MCF 10A (cell line): ENCODE results near the gene PSMA1. TPM values are rescaled to one million over a fixed set of nuclear protein-coding genes. Genes with fewer than 3 reads are reported as not detected.
A peak's percentile ranks its signal among the peaks of the same experiment; 100 is the strongest.

ENCODE experiments used
- BruUV-seq: library from RNA; stranded (reverse); fragments of 400-500 nt; replicated peaks from 2 replicates; lab custom pipeline; 2021; lab: Mats Ljungman, UMichigan
- CTCF ChIA-PET: fragments of 300-600 bp; sonication (Branson Sonifier 250); formaldehyde crosslinking; extraction: SDS; loops from one replicate; lab custom pipeline; 2021; ENCODE audit warnings: antibody characterized with exemption, inconsistent platforms; lab: Yijun Ruan, JAX
- POLR2A ChIA-PET: fragments of 300-600, 350-650 bp; sonication (Branson Sonifier 250); formaldehyde crosslinking; extraction: SDS; loops from one replicate; lab custom pipeline; 2020; ENCODE audit warnings: antibody characterized with exemption, inconsistent platforms; lab: Yijun Ruan, JAX
- DNase-seq: peaks from one replicate; pipeline ENCODE4 v3.0.0-alpha.2; 2018; ENCODE audit not compliant: unreplicated experiment
- H3K27ac Mint-ChIP-seq: one replicate; pipeline ENCODE4 v1.8.0; 2022; ENCODE audit warnings: mild to moderate bottlenecking, low read depth, mixed read lengths; ENCODE audit not compliant: unreplicated experiment
- H3K27me3 Mint-ChIP-seq: one replicate; pipeline ENCODE4 v1.8.0; 2022; ENCODE audit warnings: mixed read lengths; ENCODE audit not compliant: insufficient read depth, unreplicated experiment
- H3K36me3 Mint-ChIP-seq: one replicate; pipeline ENCODE4 v1.8.0; 2022; ENCODE audit warnings: mild to moderate bottlenecking, moderate library complexity, mixed read lengths; ENCODE audit not compliant: insufficient read depth, unreplicated experiment
- H3K4me1 Mint-ChIP-seq: one replicate; pipeline ENCODE4 v1.8.0; 2022; ENCODE audit warnings: mixed read lengths; ENCODE audit not compliant: insufficient read depth, unreplicated experiment
- H3K4me3 Mint-ChIP-seq: one replicate; pipeline ENCODE4 v1.8.0; 2022; ENCODE audit warnings: mild to moderate bottlenecking, moderate library complexity, mixed read lengths; ENCODE audit not compliant: unreplicated experiment
- H3K9me3 Mint-ChIP-seq: one replicate; pipeline ENCODE4 v1.8.0; 2022; ENCODE audit warnings: mixed read lengths; ENCODE audit not compliant: unreplicated experiment
- CTCF ChIP-seq: fragments of 200-600 bp; IDR thresholded peaks from one replicate; pipeline ENCODE4 v1.8.0; 2022; ENCODE audit warnings: antibody characterized with exemption, mild to moderate bottlenecking; ENCODE audit not compliant: unreplicated experiment
- intact Hi-C: fragments of 100-400 bp; cut with micrococcal nuclease; formaldehyde crosslinking; loops from 2 replicates; pipeline ENCODE4 v1.14.1; 2022
- total RNA-seq: library from RNA; stranded (reverse); gene quantifications from 2 replicates; pipeline ENCODE4 v1.2.3, GENCODE V29; 2022

Gene PSMA1
- total RNA-seq, 1 experiment from 2014 or later, result 202 TPM

- intact Hi-C loops, result no loop called here
- TF ChIP-seq CTCF, result no peak
- no peaks in the 10 kb centered on the region for H3K27me3 Mint-ChIP-seq
- POLR2A ChIA-PET, result interaction anchor here (0.9 to 3.2 kb wide), 9 partner anchors 10 to 709 kb away, joined by 3 to 43 read pairs (median 4); partner anchors contain the start of gene PSMA1
- H3K9me3 Mint-ChIP-seq, result no peaks in the 10 kb centered on the region
- CTCF ChIA-PET, result interaction anchor here (0.6 to 1.3 kb wide), 3 partner anchors 12 to 96 kb away, joined by 3 to 4 read pairs (median 3); no protein-coding TSS in a partner anchor
- H3K4me1 Mint-ChIP-seq, result peaks cover 28% of the 10 kb centered on the region
- peaks cover 64% of the 10 kb centered on the region for H3K36me3 Mint-ChIP-seq
- DNase-seq, result peak; percentile 28
- peak overlapping the region; percentile 76 for H3K4me3 Mint-ChIP-seq
- TSS peak; percentile 31 for BruUV-seq
- H3K27ac Mint-ChIP-seq, result peak overlapping the region; percentile 95
These were observed 21.0 kb downstream of the PSMA1 start for GRCh38 chr11:14499178-14499559.

GRCh38 chr11:14480716-14481115, 39.5 kb downstream of the PSMA1 start:
- H3K27ac Mint-ChIP-seq, result peak overlapping the region; percentile 57
- no TSS peak for BruUV-seq
- H3K9me3 Mint-ChIP-seq, result no peaks in the 10 kb centered on the region
- POLR2A ChIA-PET, result interaction anchor here (0.7 to 2.1 kb wide), 6 partner anchors 9 to 39 kb away, joined by 3 to 10 read pairs (median 4); no protein-coding TSS in a partner anchor
- H3K4me3 Mint-ChIP-seq, result no peak overlapping the region
- H3K27me3 Mint-ChIP-seq, result no peaks in the 10 kb centered on the region
- intact Hi-C loops, result no loop called here
- H3K36me3 Mint-ChIP-seq, result peaks cover 99% of the 10 kb centered on the region
- TF ChIP-seq CTCF, result no peak
- CTCF ChIA-PET, result interaction anchor here (0.6 to 1.8 kb wide), 5 partner anchors 24 to 97 kb away, joined by 3 to 5 read pairs (median 3); no protein-coding TSS in a partner anchor
- DNase-seq, result no peak
- H3K4me1 Mint-ChIP-seq, result peaks cover 6% of the 10 kb centered on the region

DNA sequence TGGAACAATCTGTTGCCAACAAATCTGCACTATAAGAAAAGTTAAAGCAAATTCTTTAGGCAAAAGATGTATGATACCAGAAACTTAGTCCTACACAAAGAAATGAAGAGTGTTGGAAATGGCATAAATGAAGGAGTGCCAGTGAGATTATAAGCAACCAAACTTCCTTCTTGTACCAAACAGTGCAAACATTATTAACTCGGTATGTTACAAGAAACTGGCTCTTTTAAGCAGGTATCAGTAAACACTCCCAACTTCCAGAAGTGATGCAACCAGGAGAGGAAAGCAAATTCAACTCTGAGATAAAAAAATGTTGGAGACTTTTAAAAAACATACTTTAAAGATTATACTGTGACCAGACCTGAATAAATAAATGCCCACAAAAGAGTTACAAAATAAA, 49.1 kb downstream of the PSMA1 start:
- Mint-ChIP-seq H3K4me3 (no peak overlapping the region), H3K4me1 (no peaks in the 10 kb centered on the region), H3K36me3 (peaks cover 79% of the 10 kb centered on the region), H3K27ac (no peak overlapping the region), H3K9me3 (no peaks in the 10 kb centered on the region), H3K27me3 (no peaks in the 10 kb centered on the region)
- BruUV-seq, result no TSS peak
- CTCF ChIA-PET, result interaction anchor here (1.0 to 1.2 kb wide), 2 partner anchors 16 to 171 kb away, joined by 7 read pairs; no protein-coding TSS in a partner anchor
- no peak for DNase-seq
- POLR2A ChIA-PET, result interaction anchor here (0.6 kb wide), 1 partner anchor 29 kb away, joined by 3 read pairs; no protein-coding TSS in a partner anchor
- intact Hi-C loops, result no loop called here
- TF ChIP-seq CTCF, result no peak

DNA sequence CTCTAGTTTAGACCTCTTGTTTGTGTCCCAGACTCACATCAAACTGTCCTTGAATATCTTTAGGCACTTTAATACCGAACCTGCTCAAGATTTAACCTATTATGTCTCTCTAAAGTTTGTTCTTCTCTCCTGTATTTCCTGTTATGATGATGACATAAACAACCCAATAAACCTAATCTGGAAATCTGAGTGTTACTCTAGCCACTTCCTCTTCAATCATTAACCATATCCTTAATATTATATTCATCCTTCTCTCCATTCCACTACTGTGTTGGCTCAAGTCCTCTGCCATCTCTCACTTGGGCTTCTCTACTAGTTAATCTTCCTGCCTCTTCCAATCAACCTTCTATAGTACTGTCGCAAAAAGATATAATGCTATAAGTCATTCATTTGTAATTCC, 56.6 kb downstream of the PSMA1 start:
- Mint-ChIP-seq H3K36me3 (peaks cover 4% of the 10 kb centered on the region), H3K27ac (no peak overlapping the region), H3K27me3 (no peaks in the 10 kb centered on the region), H3K4me1 (no peaks in the 10 kb centered on the region), H3K9me3 (no peaks in the 10 kb centered on the region), H3K4me3 (no peak overlapping the region)
- no TSS peak for BruUV-seq
- intact Hi-C loops, result no loop called here
- DNase-seq, result no peak
- no peak for TF ChIP-seq CTCF
- CTCF ChIA-PET, result interaction anchor here (5.1 kb wide), 1 partner anchor 8 kb away, joined by 52 read pairs; no protein-coding TSS in a partner anchor
- POLR2A ChIA-PET, result interaction anchor here (1.6 kb wide), 1 partner anchor 36 kb away, joined by 4 read pairs; the partner anchor contains the start of gene COPB1
